CD14-positive monocyte (primary cell): ENCODE measurements around the gene CDH18. TPM values are rescaled to one million over a fixed set of nuclear protein-coding genes. Genes with fewer than 3 reads are reported as not detected.

Source experiments
- DNase-seq, 3 donors: peaks; one replicate each; pipeline ENCODE4 v3.0.0-alpha.2; 2011 to 2022
- H2AFZ ChIP-seq: 2 replicates; pipeline ENCODE4 v1.6.0; 2012; ENCODE audit warnings: mild to moderate bottlenecking, low read depth, low read length, inconsistent platforms; ENCODE audit not compliant: insufficient read depth, poor library complexity, severe bottlenecking
- H3K27ac ChIP-seq, 2 donors: 1 replicate in 1 of 2; 2 replicates in 1 of 2; pipeline ENCODE4 v1.5.1; 2012 to 2013; ENCODE audit warnings: low read length in 2 of 2, control low read depth in 1 of 2, inconsistent platforms in 1 of 2, low read depth in 1 of 2, mild to moderate bottlenecking in 1 of 2
- H3K27me3 ChIP-seq, 2 donors: one replicate each; pipeline versions ENCODE4 v1.6.0 to v1.6.1; 2011 to 2013; ENCODE audit warnings: low read length in 2 of 2; ENCODE audit not compliant: control insufficient read depth in 2 of 2, insufficient read depth in 2 of 2
- H3K36me3 ChIP-seq, 2 donors: replicated peaks in 1 of 2; 1 replicate in 1 of 2; 2 replicates in 1 of 2; pipeline versions ENCODE4 v1.5.1 to v1.6.1; 2012 to 2013; ENCODE audit warnings: low read length in 2 of 2, control low read depth in 1 of 2, inconsistent platforms in 1 of 2, mild to moderate bottlenecking in 1 of 2; ENCODE audit not compliant: insufficient read depth in 2 of 2, control insufficient read depth in 1 of 2
- H3K4me1 ChIP-seq, 2 donors: 1 replicate in 1 of 2; 2 replicates in 1 of 2; pipeline versions ENCODE4 v1.5.1 to v1.6.1; 2012 to 2013; ENCODE audit warnings: low read length in 2 of 2, control low read depth in 1 of 2, inconsistent platforms in 1 of 2, mild to moderate bottlenecking in 1 of 2, moderate library complexity in 1 of 2; ENCODE audit not compliant: insufficient read depth in 2 of 2, control insufficient read depth in 1 of 2
- H3K4me2 ChIP-seq: replicated peaks from 2 replicates; pipeline ENCODE3; 2012; ENCODE audit warnings: low read length, moderate library complexity, mild to moderate bottlenecking; ENCODE audit not compliant: poor library complexity, severe bottlenecking; ENCODE audit errors: extremely low read depth
- H3K4me3 ChIP-seq, 3 experiments: fragments of 200-600 bp in 1 of 3; sonication (generic) in 1 of 3; replicated peaks in 1 of 3; 1 replicate in 2 of 3; 2 replicates in 1 of 3; pipeline ENCODE4 v1.5.1; 2011 to 2013; ENCODE audit warnings: low read length in 3 of 3, mild to moderate bottlenecking in 3 of 3, control low read depth in 2 of 3, low read depth in 2 of 3, inconsistent platforms in 1 of 3, moderate library complexity in 1 of 3
- H3K79me2 ChIP-seq: 2 replicates; pipeline ENCODE4 v1.6.0; 2012; ENCODE audit warnings: mild to moderate bottlenecking, control low read depth, inconsistent platforms, low read length, moderate library complexity; ENCODE audit not compliant: insufficient read depth
- H3K9ac ChIP-seq: 2 replicates; pipeline ENCODE4 v1.6.0; 2017; ENCODE audit warnings: low read length, mild to moderate bottlenecking; ENCODE audit not compliant: insufficient read depth, poor library complexity, severe bottlenecking
- H3K9me3 ChIP-seq, 2 donors: replicated peaks in 1 of 2; 1 replicate in 1 of 2; 2 replicates in 1 of 2; pipeline versions ENCODE4 v1.5.1 to v1.6.1; 2012 to 2013; ENCODE audit warnings: low read length in 2 of 2, control low read depth in 1 of 2; ENCODE audit not compliant: control insufficient read depth in 1 of 2, insufficient read depth in 1 of 2
- H4K20me1 ChIP-seq: 2 replicates; pipeline ENCODE4 v1.6.0; 2012; ENCODE audit warnings: mild to moderate bottlenecking, low read length, control low read depth, moderate library complexity; ENCODE audit not compliant: insufficient read depth
- H3K27ac Mint-ChIP-seq, 7 donors: one replicate each; pipeline ENCODE4 v1.8.0; 2020; ENCODE audit warnings: mild to moderate bottlenecking in 7 of 7, mixed read lengths in 7 of 7, moderate library complexity in 6 of 7, inconsistent platforms in 2 of 7
- H3K27me3 Mint-ChIP-seq, 3 donors: one replicate each; pipeline ENCODE4 v1.8.0; 2021 to 2022; ENCODE audit warnings: low read depth in 3 of 3, mild to moderate bottlenecking in 3 of 3, mixed read lengths in 3 of 3, moderate library complexity in 3 of 3, inconsistent platforms in 1 of 3
- H3K36me3 Mint-ChIP-seq, 2 donors: one replicate each; pipeline ENCODE4 v1.8.0; 2020; ENCODE audit warnings: mixed read lengths in 2 of 2, inconsistent platforms in 1 of 2, mild to moderate bottlenecking in 1 of 2
- H3K4me1 Mint-ChIP-seq: one replicate; pipeline ENCODE4 v1.8.0; 2020; ENCODE audit warnings: mild to moderate bottlenecking, mixed read lengths
- H3K4me3 Mint-ChIP-seq, 2 donors: one replicate each; pipeline ENCODE4 v1.8.0; 2020; ENCODE audit warnings: mild to moderate bottlenecking in 2 of 2, mixed read lengths in 2 of 2, moderate library complexity in 1 of 2
- H3K9me3 Mint-ChIP-seq, 7 donors: one replicate each; pipeline ENCODE4 v1.8.0; 2020 to 2022; ENCODE audit warnings: mixed read lengths in 7 of 7, mild to moderate bottlenecking in 6 of 7, moderate library complexity in 6 of 7, inconsistent platforms in 2 of 7
- WGBS: methylation state at CpG from one replicate; pipeline ENCODE4 v1.1.5; 2013; ENCODE audit warnings: missing lambda C conversion rate; ENCODE audit not compliant: insufficient coverage; 5-methylcytosine and 5-hydroxymethylcytosine counted together
- intact Hi-C, 2 donors: fragments of 100-400 bp; cut with micrococcal nuclease; formaldehyde crosslinking; loops; one replicate each; pipeline versions ENCODE4 v1.15.0 to v1.15.1; 2023
- polyA plus RNA-seq, 3 donors: library from polyadenylated mRNA; depleted of rRNA in 1 of 3; unstranded in 2 of 3; stranded (reverse) in 1 of 3; fragments of 300-500 nt in 2 of 3; fragments of >200 nt in 1 of 3; fragmentation: Illumina TruSeq in 2 of 3; gene quantifications; 1 replicate in 2 of 3; 2 replicates in 1 of 3; pipeline ENCODE4 v1.2.3, GENCODE V29; 2012 to 2021
- TF ChIP-seq, protein P1 (sequence below): fragments of 200-600 bp; IDR thresholded peaks from one replicate; pipeline ENCODE4 v1.8.0; 2022; ENCODE audit warnings: antibody characterized with exemption, mild to moderate bottlenecking

CDH18 gene
- polyA plus RNA-seq, 3 donors, result not detected

DNA sequence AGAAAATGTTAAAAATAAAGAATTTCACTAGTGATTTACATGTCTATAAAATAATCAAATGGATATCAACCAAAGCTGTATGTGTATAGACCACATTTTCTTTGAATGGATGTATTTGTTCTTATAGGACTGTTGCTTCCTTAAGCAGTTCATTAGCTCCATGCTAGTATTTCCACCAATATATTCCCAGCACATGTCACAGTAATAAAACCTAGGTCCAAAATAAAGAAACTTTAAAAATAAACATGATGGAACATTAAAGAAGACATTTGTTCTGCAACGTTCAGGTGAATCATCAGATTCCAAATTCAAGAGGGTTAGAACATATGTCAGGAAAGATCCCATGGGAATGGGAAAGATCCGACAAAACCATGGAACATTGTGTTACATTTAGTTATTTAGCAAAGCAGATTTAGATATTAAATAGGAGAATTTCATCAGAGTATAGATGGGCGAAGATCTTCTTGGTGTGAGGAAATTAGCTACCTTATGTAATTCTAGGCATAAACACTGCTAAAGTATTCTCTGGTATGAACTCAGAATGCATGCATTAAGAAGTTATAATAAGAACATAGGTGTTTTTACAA, 490.7 kb downstream of the CDH18 start:
- peaks cover 0 to 3% of the 10 kb centered on the region in 2 donors for H3K9me3 ChIP-seq
- H3K9me3 Mint-ChIP-seq, result no peaks in the 10 kb centered on the region
- no peaks in the 10 kb centered on the region for H3K27me3 ChIP-seq
- 67% methylated on average over 1 of the region's 3 CpGs for WGBS
- no peaks in the 10 kb centered on the region for H3K36me3 ChIP-seq
- no peak overlapping the region for H2AFZ ChIP-seq
- TF ChIP-seq, protein P1, sequence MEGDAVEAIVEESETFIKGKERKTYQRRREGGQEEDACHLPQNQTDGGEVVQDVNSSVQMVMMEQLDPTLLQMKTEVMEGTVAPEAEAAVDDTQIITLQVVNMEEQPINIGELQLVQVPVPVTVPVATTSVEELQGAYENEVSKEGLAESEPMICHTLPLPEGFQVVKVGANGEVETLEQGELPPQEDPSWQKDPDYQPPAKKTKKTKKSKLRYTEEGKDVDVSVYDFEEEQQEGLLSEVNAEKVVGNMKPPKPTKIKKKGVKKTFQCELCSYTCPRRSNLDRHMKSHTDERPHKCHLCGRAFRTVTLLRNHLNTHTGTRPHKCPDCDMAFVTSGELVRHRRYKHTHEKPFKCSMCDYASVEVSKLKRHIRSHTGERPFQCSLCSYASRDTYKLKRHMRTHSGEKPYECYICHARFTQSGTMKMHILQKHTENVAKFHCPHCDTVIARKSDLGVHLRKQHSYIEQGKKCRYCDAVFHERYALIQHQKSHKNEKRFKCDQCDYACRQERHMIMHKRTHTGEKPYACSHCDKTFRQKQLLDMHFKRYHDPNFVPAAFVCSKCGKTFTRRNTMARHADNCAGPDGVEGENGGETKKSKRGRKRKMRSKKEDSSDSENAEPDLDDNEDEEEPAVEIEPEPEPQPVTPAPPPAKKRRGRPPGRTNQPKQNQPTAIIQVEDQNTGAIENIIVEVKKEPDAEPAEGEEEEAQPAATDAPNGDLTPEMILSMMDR, result no peak
- intact Hi-C loops, result no loop called here
- H3K27ac ChIP-seq, result no peak overlapping the region
- H3K4me2 ChIP-seq, result no peak overlapping the region
- H3K79me2 ChIP-seq, result no peaks in the 10 kb centered on the region
- H3K4me3 ChIP-seq, result no peak overlapping the region
- H3K4me3 Mint-ChIP-seq, result no peak overlapping the region
- H3K4me1 Mint-ChIP-seq, result no peaks in the 10 kb centered on the region
- no peak overlapping the region for H3K27ac Mint-ChIP-seq
- no peak for DNase-seq
- no peak overlapping the region for H3K9ac ChIP-seq
- H3K4me1 ChIP-seq, result no peaks in the 10 kb centered on the region
- no peaks in the 10 kb centered on the region for H3K27me3 Mint-ChIP-seq
- H3K36me3 Mint-ChIP-seq, result no peaks in the 10 kb centered on the region
- H4K20me1 ChIP-seq, result no peaks in the 10 kb centered on the region

DNA sequence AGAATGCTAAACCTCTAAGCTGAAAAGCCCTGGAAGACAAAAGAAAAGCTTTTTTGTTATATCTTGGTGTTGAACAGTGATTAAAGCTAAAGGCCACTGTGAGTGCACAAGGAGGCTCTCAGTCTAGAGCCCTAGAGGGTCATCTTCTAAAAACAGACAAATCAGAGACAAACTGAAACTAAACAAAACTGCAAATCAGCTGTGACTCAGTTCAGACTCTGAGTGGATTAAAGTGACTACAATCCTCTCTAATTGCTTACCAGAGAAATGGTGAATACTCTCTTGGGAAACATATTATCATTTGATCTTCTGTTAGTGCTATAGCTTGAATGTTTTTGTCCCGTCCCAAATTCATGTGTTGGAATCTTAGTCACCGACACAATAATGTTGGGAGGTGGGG, 491.9 kb downstream of the CDH18 start:
- H3K4me2 ChIP-seq, result no peak overlapping the region
- 93% methylated on average over 2 of the region's 2 CpGs for WGBS

More for the DNA sequence above, 491.9 kb downstream of the CDH18 start:
- Mint-ChIP-seq H3K4me3 (no peak overlapping the region), H3K9me3 (no peaks in the 10 kb centered on the region), H3K36me3 (no peaks in the 10 kb centered on the region), H3K27me3 (no peaks in the 10 kb centered on the region), H3K4me1 (no peaks in the 10 kb centered on the region), H3K27ac (no peak overlapping the region)
- TF ChIP-seq, protein P1, result no peak
- no peaks in the 10 kb centered on the region for H3K79me2 ChIP-seq
- H2AFZ ChIP-seq, result no peak overlapping the region
- H3K27ac ChIP-seq, result no peak overlapping the region
- H3K4me1 ChIP-seq, result no peaks in the 10 kb centered on the region
- H3K36me3 ChIP-seq, result no peaks in the 10 kb centered on the region
- no peak overlapping the region for H3K9ac ChIP-seq
- H3K27me3 ChIP-seq, result no peaks in the 10 kb centered on the region
- no peak overlapping the region for H3K4me3 ChIP-seq
- intact Hi-C loops, result no loop called here
- DNase-seq, result no peak
- peaks cover 0 to 3% of the 10 kb centered on the region in 2 donors for H3K9me3 ChIP-seq
- no peaks in the 10 kb centered on the region for H4K20me1 ChIP-seq
